T-helper 1 cell treated with Interleukin-12 subunit alpha and Interleukin-12 subunit beta and Interleukin-4 antibody, amounts not matched to agents 30 μg/mL and 1 μg/mL, for 36 hours (primary cell): Measurements from ENCODE around the gene HTT-AS.
"Not testable (repeated sequence)": the region's sequence is repeated elsewhere in the genome, so short reads cannot be mapped to it uniquely, and the experiment has no call there.

ENCODE experiments used
- H3K27ac Mint-ChIP-seq: one replicate; pipeline ENCODE4 v1.8.0; 2021; ENCODE audit warnings: mild to moderate bottlenecking, mixed read lengths
- H3K27me3 Mint-ChIP-seq: one replicate; pipeline ENCODE4 v1.8.0; 2021; ENCODE audit warnings: low read depth, mixed read lengths
- H3K36me3 Mint-ChIP-seq: one replicate; pipeline ENCODE4 v1.8.0; 2021; ENCODE audit warnings: low read depth, mixed read lengths
- H3K4me1 Mint-ChIP-seq: one replicate; pipeline ENCODE4 v1.8.0; 2021; ENCODE audit warnings: low read depth, mixed read lengths
- H3K4me3 Mint-ChIP-seq: one replicate; pipeline ENCODE4 v1.8.0; 2021; ENCODE audit warnings: mild to moderate bottlenecking, moderate library complexity, mixed read lengths
- H3K9me3 Mint-ChIP-seq: one replicate; pipeline ENCODE4 v1.8.0; 2021; ENCODE audit warnings: mixed read lengths

Gene HTT-AS

DNA sequence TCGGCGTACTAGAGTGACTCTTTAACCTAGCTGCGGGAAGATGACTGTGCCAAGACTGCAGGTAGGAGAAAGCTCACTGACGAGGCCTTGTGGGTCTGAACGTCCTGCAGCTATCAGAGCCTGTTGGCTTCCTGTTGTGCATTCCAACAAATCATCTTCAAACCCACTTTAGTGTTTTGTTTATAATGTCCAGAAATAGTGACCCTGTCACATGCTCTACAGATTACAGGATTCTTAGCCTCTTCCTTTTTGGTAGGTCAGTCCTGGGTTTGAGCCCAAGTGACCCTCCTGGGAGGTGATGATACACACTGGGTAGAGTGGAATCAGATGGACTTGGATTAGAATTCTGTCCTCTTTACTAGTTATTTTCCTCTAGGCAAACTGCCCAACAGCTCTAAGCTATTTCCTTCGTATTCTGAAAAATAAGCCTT is 33.4 kb upstream of the HTT-AS start:
- peaks cover 26% of the 10 kb centered on the region for H3K36me3 Mint-ChIP-seq
- no peaks in the 10 kb centered on the region for H3K9me3 Mint-ChIP-seq
- H3K4me1 Mint-ChIP-seq: peaks cover 4% of the 10 kb centered on the region
- H3K27ac Mint-ChIP-seq: no peak overlapping the region
- no peaks in the 10 kb centered on the region for H3K27me3 Mint-ChIP-seq
- no peak overlapping the region for H3K4me3 Mint-ChIP-seq

DNA sequence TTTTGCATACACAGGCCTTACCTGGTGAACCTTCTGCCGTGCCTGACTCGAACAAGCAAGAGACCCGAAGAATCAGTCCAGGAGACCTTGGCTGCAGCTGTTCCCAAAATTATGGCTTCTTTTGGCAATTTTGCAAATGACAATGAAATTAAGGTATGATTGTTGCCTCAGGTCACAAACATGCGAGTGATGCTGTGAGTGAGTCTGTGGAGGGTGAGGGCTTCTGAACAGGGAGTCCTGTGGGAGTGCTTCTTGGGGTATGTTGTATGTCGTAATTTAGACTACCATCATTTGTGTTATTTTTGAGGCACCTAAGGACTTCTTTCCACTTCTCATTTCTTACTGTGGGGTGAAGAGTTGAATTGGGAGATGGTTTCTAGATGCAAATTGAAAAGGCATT is 32.9 kb upstream of the HTT-AS start:
- Mint-ChIP-seq H3K27ac (no peak overlapping the region), H3K9me3 (no peaks in the 10 kb centered on the region), H3K36me3 (peaks cover 23% of the 10 kb centered on the region), H3K4me1 (peaks cover 4% of the 10 kb centered on the region), H3K27me3 (no peaks in the 10 kb centered on the region), H3K4me3 (no peak overlapping the region)

DNA sequence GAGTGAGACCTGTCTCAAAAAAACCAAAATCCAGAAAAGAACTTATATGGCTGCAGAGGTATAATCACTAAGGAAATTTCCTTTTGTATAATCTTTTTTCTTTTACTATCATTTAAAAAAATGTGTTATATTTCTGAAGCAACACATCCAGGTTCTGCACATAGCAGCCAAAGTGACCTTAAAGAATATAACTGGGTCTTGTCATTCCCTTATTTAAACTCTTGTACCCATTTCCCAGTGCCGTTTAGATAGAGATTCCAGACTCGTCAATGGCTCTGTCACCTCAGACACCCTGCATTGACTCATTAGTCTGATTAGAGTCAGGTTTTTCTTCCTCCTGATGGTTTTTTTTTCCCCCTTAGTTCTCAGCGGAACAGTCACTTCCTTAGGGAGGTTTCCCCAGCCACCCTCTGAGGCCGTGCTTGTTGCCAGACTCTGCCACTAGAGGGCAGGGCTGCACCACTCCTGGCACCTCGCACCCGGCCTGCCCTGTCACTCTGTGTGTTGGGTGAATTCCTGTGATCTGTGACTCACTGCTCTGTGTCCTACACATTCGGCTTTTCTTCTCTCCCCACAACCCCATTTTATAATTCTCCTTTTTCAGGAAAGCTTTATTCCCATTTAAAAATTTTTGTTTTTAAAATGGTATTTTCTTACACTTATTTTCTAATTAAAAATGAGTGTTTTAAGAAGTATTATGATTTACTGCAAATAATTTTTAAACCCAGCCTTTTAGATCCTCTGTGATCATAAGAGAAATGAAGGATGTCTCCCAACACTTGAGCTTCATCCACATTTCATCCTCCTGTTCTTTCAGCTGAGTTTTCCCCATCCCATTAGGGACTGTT is 32.2 kb upstream of the HTT-AS start:
- Mint-ChIP-seq H3K4me3 (no peak overlapping the region), H3K27me3 (no peaks in the 10 kb centered on the region), H3K9me3 (no peaks in the 10 kb centered on the region), H3K27ac (peak overlapping the region; percentile 60), H3K4me1 (peaks cover 6% of the 10 kb centered on the region), H3K36me3 (peaks cover 22% of the 10 kb centered on the region)

DNA sequence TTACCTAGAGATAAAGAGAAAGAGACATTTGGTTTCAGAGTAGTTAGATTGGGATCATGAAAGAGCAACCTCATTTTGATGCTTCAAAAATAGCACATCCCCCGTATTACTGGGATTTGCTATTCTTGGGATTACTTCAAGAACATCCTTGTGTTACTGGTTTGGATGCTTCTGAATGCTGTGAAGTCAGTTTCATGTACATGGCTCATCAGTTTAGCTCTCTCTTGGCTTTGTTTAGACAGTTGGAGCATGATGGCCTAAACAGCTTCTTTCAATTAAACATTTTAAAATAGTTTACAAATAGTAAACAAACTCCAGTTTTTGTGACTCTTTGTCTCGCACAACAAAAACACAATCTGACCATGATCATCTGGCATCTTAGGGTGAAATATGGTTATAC is 24.0 kb upstream of the HTT-AS start:
- Mint-ChIP-seq H3K4me1 (peaks cover 7% of the 10 kb centered on the region), H3K27me3 (no peaks in the 10 kb centered on the region), H3K9me3 (no peaks in the 10 kb centered on the region), H3K4me3 (no peak overlapping the region), H3K36me3 (peaks cover 24% of the 10 kb centered on the region), H3K27ac (no peak overlapping the region)

- Mint-ChIP-seq H3K4me1 (peaks cover 10% of the 10 kb centered on the region), H3K4me3 (no peak overlapping the region), H3K36me3 (peaks cover 29% of the 10 kb centered on the region)
Observed at GRCh38 chr4:3096202-3096601, 21.9 kb upstream of the HTT-AS start.

DNA sequence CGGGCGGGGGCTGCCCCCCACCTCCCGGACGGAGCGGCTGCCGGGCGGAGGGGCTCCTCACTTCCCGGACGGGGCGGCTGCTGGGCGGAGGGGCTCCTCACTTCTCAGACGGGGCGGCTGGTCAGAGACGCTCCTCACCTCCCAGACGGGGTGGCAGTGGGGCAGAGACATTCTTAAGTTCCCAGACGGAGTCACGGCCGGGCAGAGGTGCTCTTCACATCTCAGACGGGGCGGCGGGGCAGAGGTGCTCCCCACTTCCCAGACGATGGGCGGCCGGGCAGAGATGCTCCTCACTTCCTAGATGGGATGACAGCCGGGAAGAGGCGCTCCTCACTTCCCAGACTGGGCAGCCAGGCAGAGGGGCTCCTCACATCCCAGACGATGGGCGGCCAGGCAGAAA is 20.4 kb upstream of the HTT-AS start:
- Mint-ChIP-seq H3K36me3 (peaks cover 26% of the 10 kb centered on the region), H3K4me1 (peaks cover 10% of the 10 kb centered on the region)
- H3K9me3 Mint-ChIP-seq, H3K27me3 Mint-ChIP-seq, H3K4me3 Mint-ChIP-seq, H3K27ac Mint-ChIP-seq: not testable (repeated sequence)

More at GRCh38 chr4:3096202-3096601, 21.9 kb upstream of the HTT-AS start:
- Mint-ChIP-seq H3K27ac (no peak overlapping the region), H3K9me3 (no peaks in the 10 kb centered on the region), H3K27me3 (no peaks in the 10 kb centered on the region)

- Mint-ChIP-seq H3K9me3 (no peaks in the 10 kb centered on the region), H3K27me3 (no peaks in the 10 kb centered on the region), H3K36me3 (peaks cover 38% of the 10 kb centered on the region), H3K27ac (peak overlapping the region; percentile 74), H3K4me3 (no peak overlapping the region), H3K4me1 (peaks cover 9% of the 10 kb centered on the region)
Observed at GRCh38 chr4:3091464-3091863, 17.1 kb upstream of the HTT-AS start.

- Mint-ChIP-seq H3K27me3 (no peaks in the 10 kb centered on the region), H3K36me3 (peaks cover 33% of the 10 kb centered on the region), H3K4me1 (peaks cover 33% of the 10 kb centered on the region), H3K9me3 (peaks cover 3% of the 10 kb centered on the region), H3K4me3 (no peak overlapping the region), H3K27ac (no peak overlapping the region)
Observed at GRCh38 chr4:3087115-3087797, 12.9 kb upstream of the HTT-AS start.

DNA sequence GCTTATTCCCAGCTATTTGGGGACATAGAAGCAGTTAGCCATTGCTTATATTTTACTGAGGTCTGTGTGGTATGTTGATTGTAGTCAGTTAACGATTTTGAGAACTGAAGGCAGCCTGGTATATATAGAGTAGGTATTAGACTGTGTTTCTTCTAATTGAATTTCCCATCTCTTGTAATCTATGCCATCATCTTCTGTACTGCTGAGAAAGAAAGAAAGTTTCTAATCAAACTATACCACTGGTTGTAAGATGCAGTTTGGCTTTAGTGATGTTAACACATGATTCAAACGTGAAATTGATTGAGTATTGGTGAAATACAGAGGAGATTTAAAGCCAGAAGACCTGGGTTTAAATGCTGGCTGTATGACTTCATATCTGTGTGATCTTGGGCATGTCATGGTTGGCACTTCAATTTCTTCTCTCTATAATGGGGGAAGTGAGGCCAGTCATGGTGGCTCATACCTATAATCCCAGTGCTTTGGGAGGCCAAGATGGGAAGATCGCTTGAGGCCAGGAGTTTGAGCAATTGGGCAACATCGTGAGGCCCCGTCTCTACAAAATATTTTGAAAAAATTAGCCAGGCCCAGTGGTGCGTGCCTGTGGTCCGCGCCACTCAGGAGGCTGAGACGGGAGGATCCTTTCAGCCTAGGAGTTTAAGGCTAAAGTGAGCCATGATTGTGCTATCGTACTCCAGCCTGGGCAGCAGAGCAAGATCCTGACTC is 11.8 kb upstream of the HTT-AS start:
- no peaks in the 10 kb centered on the region for H3K27me3 Mint-ChIP-seq
- H3K4me3 Mint-ChIP-seq: no peak overlapping the region
- peaks cover 32% of the 10 kb centered on the region for H3K4me1 Mint-ChIP-seq
- peak overlapping the region; percentile 23 for H3K27ac Mint-ChIP-seq
- peaks cover 33% of the 10 kb centered on the region for H3K36me3 Mint-ChIP-seq
- H3K9me3 Mint-ChIP-seq: peaks cover 3% of the 10 kb centered on the region

GRCh38 chr4:3083732-3084131 is 9.4 kb upstream of the HTT-AS start:
- Mint-ChIP-seq H3K36me3 (peaks cover 26% of the 10 kb centered on the region), H3K27me3 (no peaks in the 10 kb centered on the region), H3K27ac (peak overlapping the region; percentile 78), H3K9me3 (peaks cover 3% of the 10 kb centered on the region), H3K4me1 (peaks cover 38% of the 10 kb centered on the region), H3K4me3 (peak overlapping the region; percentile 53)

DNA sequence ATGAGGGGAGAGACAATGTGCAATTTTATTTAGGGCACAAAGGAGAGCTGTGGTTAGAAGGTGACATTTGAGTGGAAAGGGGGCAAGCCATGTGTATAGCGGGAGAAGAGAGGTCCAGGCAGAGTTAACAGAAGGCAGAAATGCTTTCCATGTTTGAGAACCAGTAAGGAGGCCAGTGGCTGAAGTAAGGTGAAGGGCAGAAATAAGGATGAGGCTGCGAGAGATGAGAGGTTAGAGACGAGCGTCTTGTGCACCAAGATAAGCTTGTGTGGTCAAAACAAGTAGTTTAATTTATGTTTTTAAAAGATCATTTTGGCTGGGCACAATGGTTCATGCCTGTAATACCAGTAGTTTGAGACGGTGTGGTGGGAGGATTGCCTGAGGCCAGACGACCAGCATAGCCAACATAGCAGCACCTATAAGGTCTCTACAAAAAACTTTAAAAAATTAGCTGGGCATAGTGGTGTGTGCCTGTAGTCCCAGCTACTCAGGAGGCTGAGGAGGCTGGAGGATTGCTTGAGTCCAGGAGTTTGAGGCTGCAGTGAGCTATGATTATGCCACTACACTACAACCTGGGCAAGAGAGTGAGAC is 8.7 kb upstream of the HTT-AS start:
- Mint-ChIP-seq H3K27ac (peak overlapping the region; percentile 19), H3K27me3 (no peaks in the 10 kb centered on the region), H3K4me1 (peaks cover 40% of the 10 kb centered on the region)

DNA sequence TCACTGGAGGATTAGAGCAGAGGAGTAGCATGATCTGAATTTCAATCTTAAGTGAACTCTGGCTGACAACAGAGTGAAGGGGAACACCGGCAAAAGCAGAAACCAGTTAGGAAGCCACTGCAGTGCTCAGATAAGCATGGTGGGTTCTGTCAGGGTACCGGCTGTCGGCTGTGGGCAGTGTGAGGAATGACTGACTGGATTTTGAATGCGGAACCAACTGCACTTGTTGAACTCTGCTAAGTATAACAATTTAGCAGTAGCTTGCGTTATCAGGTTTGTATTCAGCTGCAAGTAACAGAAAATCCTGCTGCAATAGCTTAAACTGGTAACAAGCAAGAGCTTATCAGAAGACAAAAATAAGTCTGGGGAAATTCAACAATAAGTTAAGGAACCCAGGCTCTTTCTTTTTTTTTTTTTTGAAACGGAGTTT is 5.4 kb upstream of the HTT-AS start:
- Mint-ChIP-seq H3K27ac (no peak overlapping the region), H3K36me3 (peaks cover 12% of the 10 kb centered on the region), H3K9me3 (peaks cover 3% of the 10 kb centered on the region), H3K4me3 (no peak overlapping the region), H3K4me1 (peaks cover 45% of the 10 kb centered on the region), H3K27me3 (no peaks in the 10 kb centered on the region)

More for the DNA sequence above, 8.7 kb upstream of the HTT-AS start:
- Mint-ChIP-seq H3K36me3 (peaks cover 22% of the 10 kb centered on the region), H3K4me3 (no peak overlapping the region), H3K9me3 (peaks cover 3% of the 10 kb centered on the region)

GRCh38 chr4:3077796-3078195 is 3.5 kb upstream of the HTT-AS start:
- H3K36me3 Mint-ChIP-seq: peaks cover 8% of the 10 kb centered on the region
- H3K9me3 Mint-ChIP-seq: no peaks in the 10 kb centered on the region
- peak overlapping the region; percentile 76 for H3K27ac Mint-ChIP-seq
- peak overlapping the region; percentile 40 for H3K4me3 Mint-ChIP-seq
- H3K4me1 Mint-ChIP-seq: peaks cover 39% of the 10 kb centered on the region
- no peaks in the 10 kb centered on the region for H3K27me3 Mint-ChIP-seq

- H3K4me3 Mint-ChIP-seq: peak overlapping the region; percentile 92
- no peaks in the 10 kb centered on the region for H3K9me3 Mint-ChIP-seq
- H3K36me3 Mint-ChIP-seq: peaks cover 4% of the 10 kb centered on the region
- H3K27me3 Mint-ChIP-seq: no peaks in the 10 kb centered on the region
- peak overlapping the region; percentile 90 for H3K27ac Mint-ChIP-seq
- peaks cover 32% of the 10 kb centered on the region for H3K4me1 Mint-ChIP-seq
Observed at GRCh38 chr4:3075652-3075981, 1.3 kb upstream of the HTT-AS start.
